Stimulated activated CD4-positive, alpha-beta T cell treated with anti-CD3 and anti-CD28 coated beads, Interleukin-1b, Interleukin-23, amount 100 ng/mL, for 4 hours (primary cell): ENCODE results near the gene RARRES1.
"Not testable (repeated sequence)": the region's sequence is repeated elsewhere in the genome, so short reads cannot be mapped to it uniquely, and the experiment has no call there.

Source experiments
- DNase-seq, 2 donors: peaks; one replicate each; pipeline ENCODE4 v3.0.0-alpha.2; 2020; ENCODE audit warnings: low read depth in 2 of 2

Gene RARRES1

GRCh38 chr3:158696618-158697017 is 35.6 kb downstream of the RARRES1 start:
- DNase-seq, result no peak

- DNase-seq, result not testable (repeated sequence)
Observed at GRCh38 chr3:158693866-158694456, 38.3 kb downstream of the RARRES1 start.

GRCh38 chr3:158685159-158685558 is 47.1 kb downstream of the RARRES1 start:
- no peak for DNase-seq

GRCh38 chr3:158683230-158683962 is 48.9 kb downstream of the RARRES1 start:
- no peak for DNase-seq

- DNase-seq, result no peak
Observed at GRCh38 chr3:158680861-158681260, 51.4 kb downstream of the RARRES1 start.

GRCh38 chr3:158679547-158680000 is 52.7 kb downstream of the RARRES1 start:
- DNase-seq, result no peak

GRCh38 chr3:158678687-158679086 is 53.6 kb downstream of the RARRES1 start:
- DNase-seq, result no peak

GRCh38 chr3:158672215-158673176 is 59.8 kb downstream of the RARRES1 start, which contains the start of gene LXN:
Gene LXN (minus strand): TSS chr3:158672648. CDS start chr3:158672478, 170 bp downstream.
- DNase-seq, result peak; percentile 52

- no peak for DNase-seq
Observed at GRCh38 chr3:158671821-158672214, 60.4 kb downstream of the RARRES1 start.

- DNase-seq, result no peak
Observed at GRCh38 chr3:158668506-158668905, 63.8 kb downstream of the RARRES1 start.

GRCh38 chr3:158666416-158666815 is 65.8 kb downstream of the RARRES1 start:
- DNase-seq, result no peak

- no peak for DNase-seq
Observed at GRCh38 chr3:158663832-158664231, 68.4 kb downstream of the RARRES1 start.

- no peak for DNase-seq
Observed at GRCh38 chr3:158663246-158663645, 69.0 kb downstream of the RARRES1 start.

- DNase-seq, result no peak
Observed at GRCh38 chr3:158660711-158661110, 71.5 kb downstream of the RARRES1 start.

- peak in 1 of 2 donors; percentile 36 for DNase-seq
Observed at GRCh38 chr3:158659454-158660237, 72.6 kb downstream of the RARRES1 start.

GRCh38 chr3:158658889-158659288 is 73.4 kb downstream of the RARRES1 start:
- no peak for DNase-seq

GRCh38 chr3:158652463-158652862 is 79.8 kb downstream of the RARRES1 start:
- DNase-seq, result no peak

GRCh38 chr3:158651192-158651591 is 81.1 kb downstream of the RARRES1 start:
- DNase-seq, result no peak

- DNase-seq, result no peak
Observed at GRCh38 chr3:158649791-158650190, 82.5 kb downstream of the RARRES1 start.
